HG02623 (cell line): ENCODE results near the gene AATK.

Experiments
- ATAC-seq: cut with Tn5 transposase; IDR thresholded peaks from one replicate; pipeline ENCODE4 v1.9.1; 2021; ENCODE audit warnings: moderate library complexity; ENCODE audit not compliant: unreplicated experiment

The AATK gene

DNA sequence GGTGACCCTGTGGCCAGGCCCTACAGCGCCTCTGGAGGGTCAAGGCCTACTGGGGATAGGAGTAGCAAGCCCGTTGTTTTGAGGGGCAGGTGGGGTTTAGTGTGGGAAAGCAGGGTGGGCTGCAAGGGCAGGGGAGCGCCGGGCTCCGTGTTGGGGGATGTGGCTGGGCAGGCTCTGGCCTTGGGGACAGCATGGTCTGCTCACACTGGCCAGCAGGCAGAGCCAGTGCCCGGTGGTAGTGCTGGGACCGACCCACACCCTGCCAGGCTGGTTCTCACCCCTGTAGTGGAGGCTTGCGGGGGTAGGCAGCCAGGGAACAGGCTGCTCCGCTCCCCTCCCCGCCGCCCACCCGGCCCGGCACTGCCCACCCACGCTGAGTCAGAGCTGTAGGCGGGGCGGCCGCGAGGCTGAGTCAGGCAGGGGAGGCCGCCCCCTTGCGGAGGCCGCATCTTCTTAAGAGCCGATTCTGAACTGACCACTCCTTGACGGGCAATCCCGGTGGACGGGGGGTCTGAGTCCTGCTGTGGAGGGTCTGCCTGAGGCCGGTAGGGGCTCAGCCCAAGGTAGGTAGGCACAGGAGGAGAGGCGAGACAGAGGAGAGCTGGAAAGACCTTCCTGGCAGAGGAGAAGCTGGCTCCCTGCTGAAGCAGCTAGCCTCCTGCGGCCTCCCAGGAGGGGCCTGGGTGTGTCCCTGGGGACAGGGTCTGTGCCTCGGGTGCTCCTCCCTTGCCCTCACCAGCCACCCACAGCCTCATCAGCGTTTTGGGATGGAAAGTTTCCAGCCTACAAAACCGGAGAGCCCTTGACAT, 68.7 kb downstream of the AATK start:
- ATAC-seq: no peak

DNA sequence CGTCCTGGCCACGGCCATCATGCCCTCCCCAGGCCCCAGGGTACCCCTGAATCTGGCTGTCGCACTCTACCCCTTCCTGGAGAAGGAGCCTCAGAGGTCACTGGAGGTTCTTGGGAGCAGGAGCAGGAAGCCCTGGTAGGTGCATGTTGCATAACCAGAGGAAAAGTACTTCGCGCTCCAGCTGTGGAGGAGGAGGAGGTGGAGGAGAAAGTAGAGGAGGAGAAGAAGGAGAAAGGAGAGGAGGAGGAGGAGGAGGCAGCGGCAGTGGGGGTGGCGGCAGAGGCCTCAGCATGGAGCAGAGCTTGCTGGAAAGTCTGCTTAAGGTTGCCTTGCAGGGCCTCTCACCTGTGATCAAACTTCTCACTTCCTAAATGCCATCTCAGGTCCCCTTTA, 69.3 kb downstream of the AATK start:
- no peak for ATAC-seq

DNA sequence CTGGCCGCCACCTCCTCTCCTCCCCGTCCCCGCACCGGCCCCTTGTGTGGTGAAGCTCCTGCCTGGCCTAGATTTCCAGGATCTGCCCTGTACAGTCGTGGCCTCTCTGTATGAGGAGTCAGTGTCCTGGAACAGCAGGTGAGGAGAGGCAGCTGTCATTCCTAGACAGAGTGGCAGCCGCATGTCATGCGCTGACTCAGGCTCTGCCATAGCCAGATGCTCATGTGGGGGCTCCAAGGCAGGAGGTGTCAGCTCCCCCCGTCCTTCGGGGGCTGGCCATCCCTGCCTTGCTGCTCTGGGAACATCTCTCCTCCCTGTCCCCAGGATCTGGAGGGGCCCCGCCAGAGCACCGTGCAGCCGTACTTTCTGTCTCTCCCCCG, 70.6 kb downstream of the AATK start:
- no peak for ATAC-seq

DNA sequence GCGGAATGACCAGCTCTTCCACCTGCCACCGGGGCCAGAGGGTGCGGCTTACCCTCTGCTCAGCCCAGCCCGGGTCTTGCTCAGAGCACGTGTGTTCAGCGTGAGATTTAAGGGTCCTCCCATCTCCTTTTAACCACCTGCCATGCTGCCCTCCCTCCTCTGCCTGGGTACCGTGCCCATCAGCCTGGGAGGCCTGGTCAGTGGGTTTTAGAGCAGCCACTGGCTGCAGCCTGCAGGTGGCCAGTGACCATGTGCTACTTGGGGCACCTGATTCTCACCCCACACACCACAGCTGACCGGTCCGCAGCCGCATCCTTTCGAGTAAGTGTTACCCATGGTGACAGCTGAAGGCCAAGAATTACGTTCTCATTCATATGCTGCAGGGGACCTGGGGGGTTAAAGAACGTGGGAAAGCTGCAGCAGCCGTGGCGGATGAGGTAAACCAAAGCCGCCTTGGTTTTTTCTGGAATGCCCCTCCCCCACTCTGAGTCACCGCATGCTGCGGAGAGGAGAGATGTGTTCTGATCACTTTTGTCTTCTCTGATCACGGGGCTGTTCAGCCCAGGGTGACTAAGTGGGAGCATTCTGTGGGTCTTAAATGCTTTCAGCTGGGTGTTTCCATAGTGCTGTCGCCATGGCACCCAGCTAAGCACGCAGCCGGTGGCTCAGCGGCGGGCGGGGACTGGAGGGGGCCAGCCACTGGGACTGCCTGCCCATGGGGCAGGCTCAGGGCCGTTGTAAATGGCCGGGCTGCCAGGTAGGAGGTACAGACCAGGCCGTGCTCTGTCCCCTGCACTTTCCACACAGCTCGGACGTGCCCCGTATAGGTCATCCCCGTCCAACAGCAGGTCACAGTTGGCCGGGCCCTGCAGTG, 71.3 kb downstream of the AATK start:
- no peak for ATAC-seq

DNA sequence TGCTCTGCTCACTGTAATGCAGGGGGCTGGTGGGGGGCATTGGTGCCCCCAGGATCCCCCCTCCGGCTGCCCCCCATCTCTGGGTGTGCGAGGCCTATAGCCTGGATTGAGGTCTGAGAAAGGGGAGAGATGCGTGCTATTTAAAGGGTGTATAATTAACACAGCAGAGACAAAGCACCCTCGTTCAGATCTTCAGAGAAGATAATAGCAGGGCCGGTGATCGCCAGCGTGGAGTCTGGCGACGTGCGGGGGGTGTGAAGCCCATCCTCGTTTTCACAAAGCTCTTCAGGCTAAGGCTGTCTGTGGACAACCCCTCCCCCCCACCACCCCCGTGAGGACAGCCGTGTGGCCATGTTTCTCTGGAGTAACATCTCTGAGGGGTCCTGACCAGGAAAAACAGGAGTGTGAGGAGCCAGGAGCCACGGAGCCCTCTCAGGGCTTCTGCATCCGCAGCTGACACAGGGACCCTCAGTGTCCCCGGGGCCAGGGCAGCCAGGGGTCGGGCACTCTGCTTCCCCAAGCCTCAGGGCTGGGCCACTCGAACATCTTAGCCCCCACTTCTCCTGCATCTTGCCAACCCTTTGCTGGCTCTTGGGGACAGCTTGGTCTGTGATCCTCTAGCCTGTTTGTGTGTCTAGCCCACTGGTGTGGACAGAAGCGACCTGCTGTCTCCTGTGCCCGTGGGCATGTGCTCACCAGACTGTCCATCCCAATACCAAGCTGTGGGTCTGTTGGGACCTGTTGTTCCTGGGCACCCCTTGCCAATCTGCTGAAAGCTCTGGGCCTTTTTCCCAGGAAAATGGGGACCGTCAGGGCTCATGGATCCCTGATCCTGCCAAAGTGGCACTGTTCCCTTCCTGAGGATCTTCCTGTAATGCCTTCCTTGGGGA, 72.2 kb downstream of the AATK start:
- ATAC-seq: no peak

DNA sequence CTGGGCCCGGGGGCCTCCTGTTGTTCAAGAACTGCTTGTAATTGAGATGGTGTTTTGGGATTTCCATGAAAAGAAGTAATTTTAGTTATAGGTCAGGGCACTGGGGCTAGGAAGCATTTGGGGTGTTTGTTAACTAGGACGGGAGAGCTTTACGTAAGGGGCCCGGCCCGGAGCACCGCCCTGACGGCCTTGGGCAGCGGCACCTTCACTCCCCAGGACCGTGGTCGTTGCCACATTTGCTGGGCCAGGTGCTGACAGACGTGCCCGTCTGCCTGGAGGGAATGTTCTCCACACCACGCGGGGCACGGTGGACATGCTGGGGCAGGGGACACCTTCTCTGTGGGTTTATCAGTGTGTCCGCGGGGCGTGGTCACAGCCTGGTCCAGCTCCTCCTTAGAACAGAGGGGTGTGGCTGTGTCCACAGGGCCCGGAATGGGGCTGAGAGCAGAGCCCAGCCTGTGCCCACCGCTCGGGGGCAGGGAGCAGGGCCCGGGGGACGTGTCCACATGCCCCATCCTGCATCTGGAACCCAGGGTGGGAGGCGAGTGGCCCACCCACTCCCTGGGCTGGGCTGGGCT, 73.4 kb downstream of the AATK start:
- no peak for ATAC-seq

DNA sequence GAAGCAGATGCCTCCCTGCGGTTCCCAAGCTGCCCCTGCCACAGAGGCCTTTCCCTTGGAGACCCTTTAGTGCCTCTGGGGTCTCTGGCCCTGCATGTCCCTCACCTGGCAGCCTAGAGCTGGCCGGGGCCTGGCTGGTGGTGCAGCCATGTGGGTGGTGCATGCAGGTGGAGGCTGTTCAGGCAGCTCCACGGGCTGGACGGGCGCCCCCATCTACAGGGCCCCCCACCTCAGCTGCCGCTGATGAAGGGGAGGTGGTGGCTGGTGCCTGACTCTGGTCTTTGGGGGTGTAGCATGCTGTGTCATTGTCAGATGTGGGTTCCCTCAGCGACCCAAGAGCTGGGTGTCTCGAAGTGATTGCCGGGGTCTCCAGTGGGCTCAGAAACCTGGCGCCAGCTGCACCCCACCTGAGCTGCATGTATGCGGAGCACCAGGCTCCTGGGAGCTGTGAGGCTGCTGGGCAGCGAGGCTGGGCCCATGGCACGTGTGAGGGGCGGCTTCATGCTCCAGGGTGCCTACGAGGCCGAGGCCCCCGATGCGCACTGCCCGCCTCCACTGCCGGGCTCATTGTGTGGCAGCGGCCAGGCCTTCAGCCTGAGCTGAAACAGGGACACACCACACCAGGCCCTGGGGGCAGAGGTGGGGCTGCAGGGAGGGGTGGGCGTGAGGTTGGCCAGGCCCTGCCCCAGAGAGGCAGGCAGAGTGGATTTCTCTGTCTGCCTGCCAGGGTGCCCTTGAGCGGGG, 74.1 kb downstream of the AATK start:
- no peak for ATAC-seq

DNA sequence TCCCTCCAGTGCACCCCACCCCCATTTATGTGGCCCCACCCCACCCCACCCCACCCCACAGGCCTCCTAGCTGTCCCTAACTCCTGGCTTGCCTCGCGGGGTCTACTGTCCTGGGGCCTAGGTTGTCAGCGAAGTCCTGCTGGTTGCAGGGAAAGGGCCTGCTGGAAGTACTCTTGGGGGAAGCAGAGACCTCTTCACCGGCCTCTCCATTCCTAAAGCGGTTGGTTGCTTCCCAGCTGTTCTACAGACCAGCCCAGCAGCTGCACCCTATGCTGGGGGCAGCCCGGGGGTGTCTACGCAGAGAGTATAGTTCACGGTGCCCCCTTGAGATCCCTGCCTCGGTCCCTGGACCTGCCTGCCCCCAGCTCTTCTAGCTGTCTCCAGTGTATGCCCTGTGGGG, 74.9 kb downstream of the AATK start:
- ATAC-seq: no peak

DNA sequence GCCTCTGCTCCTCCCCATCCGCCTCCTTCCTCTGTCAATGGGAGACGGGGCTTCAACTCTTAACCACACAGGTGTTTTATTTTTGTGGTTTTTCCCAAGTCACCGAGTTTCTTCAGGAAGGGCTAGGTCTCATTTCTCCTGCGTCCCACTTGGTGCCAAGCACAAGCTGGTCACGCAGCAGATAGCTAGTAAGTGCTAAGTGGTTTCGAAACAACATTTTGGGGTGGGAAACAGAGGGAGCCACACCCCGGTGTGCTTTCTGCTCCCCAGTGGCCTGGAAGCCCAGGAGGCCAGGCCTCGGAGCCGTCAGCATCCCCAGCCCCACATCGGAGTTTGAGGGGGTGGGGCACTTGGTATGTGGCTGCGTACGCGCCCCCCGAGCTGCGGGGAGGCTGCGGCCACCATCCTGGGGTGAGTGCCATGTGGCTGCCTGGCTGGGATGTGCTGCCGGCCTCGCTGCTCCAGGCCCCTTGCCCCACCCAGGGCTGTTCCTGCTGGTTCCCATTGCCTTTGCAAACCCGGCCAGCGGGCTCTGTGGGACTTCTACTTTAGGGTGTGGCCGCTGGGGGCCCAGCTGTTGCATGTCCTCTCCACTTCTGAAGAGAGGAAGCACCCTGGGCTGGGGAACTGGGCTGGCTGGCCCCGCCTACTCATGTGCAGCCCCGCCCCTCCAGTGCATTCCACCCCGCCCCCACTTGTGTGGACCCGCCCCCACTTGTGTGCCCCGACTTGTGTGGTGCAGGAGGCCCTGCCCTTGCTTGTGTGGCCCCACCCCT, 75.5 kb downstream of the AATK start:
- no peak for ATAC-seq

DNA sequence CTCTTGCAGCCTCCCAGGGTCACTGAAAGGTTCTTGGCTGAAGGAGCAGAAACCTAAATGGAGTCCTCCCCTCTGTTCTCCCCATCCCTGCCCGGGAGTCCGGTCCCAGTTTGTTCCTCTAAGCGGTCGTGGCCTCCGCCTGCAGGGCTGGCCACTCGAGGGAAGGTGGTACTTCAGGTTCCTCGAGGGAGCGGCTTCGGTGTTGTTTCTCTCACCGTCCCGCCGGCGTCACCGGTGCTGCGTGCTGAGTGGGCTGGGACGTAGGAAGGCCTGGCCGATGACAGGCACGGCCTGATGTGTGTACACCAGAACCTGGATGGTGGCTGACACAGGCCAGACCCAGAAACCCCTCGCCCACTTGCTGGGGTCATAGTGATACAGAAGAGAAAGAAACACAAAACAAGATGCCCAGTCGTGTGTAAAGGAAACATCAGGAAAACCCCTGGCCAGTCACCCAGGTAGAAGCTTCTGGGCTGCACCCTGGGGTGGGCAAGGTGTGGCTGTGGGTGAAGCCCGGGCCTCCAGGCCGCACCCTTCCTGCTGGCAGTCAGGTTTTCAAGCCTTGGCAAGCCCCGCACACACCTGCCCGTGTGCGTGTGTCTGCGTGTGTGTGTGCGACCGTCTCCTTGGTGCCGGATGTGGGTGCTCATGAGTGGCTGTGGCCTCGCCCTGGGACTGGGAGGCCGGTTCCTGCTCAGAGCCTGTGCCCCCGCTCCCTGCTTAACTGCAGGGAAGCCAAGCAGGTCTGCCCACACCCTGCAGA, 79.1 kb downstream of the AATK start:
- no peak for ATAC-seq

DNA sequence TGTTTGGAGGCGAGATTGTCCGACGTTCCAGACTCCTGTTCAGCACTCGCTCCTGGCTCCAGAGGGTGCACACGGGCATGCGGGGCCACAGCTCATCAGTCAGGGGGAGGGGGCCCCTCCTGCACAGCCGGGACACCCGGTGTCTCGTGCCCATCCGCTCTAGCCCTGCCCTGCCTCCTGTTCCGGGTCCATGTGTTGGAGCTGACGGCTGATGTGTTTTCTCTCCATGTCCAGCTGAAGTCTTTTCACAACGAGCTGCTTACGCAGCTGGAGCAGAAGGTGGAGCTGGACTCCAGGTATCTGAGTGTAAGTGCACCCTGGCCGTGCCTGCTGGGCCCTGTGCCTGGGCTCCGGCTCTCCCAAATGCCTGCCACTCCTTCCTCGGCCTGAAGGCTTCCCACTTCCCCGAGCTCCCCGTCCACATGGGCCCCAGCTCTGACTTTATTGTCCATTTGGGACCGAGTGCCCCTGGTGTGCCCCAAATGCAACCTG, 80.6 kb downstream of the AATK start:
- no peak for ATAC-seq

DNA sequence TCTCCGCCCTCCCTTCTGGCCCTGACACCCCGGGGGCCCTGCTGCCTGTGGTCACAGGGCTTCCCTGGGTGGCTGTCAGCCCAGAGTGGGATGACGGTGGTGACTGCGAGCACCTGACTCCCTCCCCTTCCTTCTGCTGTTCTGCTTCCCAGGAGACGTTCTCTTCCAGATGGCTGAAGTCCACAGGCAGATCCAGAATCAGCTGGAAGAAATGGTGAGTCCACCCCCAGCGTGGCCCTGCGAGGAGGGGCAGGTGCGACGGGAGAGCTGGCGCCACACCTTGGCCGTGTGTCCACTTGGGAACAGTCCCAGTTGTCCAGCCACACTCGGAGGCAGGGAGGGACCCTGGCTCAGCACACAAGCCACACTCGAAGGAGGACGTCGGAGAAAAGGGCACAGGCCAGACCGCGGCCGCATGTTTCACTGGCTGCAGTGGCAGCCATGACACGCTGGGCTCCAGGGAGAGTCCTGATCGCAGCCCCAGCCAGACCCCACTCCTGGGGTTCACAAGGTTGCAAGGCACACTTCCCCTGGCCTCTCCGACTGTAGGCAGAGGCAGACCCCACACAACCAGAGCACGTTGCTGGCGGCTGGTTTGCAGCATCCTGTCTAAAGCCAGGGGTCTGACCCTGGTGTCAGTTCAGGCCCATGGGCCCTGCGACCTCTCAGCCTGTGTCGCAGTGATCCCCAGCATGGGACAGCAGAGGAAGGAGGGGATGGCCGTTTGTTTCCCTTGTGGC, 81.2 kb downstream of the AATK start:
- no peak for ATAC-seq

DNA sequence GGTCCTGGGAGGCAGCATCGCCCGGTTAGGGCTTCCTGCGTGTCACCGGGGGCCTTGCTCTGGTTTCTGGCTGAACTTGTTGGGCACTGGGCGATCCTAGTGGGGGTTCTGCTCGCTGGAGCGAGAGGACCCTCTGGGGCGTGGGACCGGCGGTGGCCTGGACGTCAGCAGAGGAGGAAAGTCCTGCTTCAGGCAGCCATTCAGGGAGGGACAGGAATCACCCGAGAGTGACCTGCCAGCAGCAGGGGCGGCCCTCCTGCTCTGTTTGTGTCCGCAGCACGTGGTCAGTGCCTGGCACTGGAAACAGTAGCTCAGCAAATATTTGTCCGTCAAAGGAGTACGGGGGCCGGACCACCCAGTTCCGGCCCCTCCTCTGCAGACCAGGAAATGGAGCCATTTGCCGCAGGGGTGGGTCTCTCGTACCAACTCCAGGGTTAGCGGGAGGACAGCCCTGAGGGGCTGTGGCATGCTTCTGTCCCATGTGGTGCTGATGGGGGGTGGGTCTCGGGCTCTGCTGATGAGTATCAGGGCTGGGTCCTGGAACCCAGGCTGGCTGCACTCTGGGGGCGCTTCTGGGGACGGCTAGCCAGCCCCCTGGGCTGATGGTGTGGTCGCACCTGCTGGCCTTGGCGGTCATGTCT, 82.8 kb downstream of the AATK start:
- no peak for ATAC-seq

DNA sequence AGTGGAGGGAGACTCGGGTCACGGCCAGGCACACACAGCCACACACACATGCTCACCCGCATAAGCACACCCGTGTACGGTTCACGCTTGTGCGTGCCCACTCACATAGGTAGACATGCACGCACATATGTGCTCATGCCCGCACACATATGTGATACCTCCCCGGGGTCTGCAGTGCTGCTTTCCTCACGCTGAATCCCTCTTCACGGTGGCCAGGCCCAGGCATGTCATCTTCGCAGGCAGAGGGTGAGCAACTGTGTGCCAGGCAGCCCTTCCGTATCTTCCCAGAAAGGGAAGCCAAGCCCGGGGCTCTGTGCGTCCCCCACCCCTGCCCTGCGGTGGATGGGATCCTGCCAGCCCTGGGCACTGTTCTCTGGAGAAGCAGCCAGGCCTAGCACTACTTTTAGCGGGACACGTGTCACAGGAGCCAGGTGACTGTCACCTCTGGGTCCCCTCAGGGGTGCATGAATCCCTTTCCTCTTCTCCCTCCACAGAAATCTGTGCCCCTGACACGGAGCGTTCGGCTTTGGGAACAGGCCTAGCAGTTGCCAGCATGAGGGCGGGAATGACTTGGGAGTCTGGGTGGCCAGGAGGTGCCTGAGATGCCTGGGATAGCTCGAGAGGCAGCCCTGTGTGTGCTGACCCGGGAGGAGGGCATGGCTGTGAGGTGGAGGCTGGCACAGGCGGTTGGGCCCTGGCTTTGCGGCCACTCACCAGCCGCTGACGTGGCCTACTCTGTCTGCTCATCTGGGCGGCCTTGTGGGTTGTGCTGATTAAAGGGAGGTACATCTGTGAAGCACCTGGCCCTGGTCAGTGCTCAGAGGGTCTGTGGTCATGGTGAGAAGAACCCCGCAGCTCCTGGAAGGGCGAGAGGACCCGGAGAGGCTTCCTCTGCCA, 83.6 kb downstream of the AATK start:
- no peak for ATAC-seq

DNA sequence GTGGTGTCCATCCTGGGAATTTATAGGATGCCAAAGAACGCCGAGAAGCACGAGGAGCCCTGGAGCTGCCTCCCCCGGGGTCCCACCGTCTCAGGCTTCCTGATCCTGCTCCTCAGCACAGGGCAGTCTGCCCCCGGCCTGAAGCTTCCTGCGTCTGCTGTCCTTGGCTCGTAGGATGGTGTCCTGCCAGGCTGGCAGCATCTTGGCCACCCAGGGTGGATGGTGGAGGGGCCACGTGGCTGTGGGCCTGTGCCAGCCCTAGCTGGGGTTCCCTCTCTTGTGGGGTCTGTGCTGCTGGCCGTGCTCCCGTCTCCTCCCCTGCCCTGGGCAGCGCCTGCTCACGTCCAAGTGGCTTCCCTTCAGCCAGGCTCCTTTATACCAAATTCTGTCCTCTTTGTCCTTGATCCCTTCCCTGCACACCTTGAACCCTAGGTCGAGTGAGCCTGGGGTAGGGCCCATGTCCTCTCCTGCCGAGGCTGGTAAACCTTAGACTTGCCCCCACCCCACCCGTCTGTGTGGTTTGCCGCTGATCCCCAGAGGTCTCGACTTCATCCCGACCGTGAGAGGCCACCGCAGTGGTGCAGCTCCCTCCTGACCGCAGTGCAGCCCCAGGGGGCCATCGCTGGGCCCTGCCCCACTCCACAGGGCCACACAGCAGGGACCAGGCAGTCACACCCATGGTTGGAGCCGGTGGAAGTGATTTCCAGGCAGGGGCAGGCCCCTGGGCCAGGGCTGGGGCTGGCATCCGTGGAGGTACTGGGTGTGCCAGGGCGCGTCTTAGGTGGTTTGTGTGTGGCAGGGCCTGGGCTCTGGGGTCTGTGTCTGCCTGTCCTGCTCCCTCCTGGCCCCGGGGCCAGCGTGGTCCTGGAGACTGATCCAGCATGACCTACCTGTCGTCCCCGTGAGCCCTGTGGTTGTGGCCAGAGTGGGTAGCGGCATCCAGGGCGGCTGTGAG, 84.5 kb downstream of the AATK start:
- no peak for ATAC-seq
